AG09309 (cell line): ENCODE measurements around the gene G3BP1.

Experiments used
- DNase-seq: peaks from one replicate; pipeline ENCODE4 v3.0.0-alpha.2; 2010; ENCODE audit warnings: low read depth
- H3K4me3 ChIP-seq: 2 replicates; pipeline ENCODE4 v1.5.1; 2011; ENCODE audit warnings: mild to moderate bottlenecking, low read depth, low read length, moderate library complexity; ENCODE audit not compliant: control insufficient read depth
- TF ChIP-seq, protein P1 (sequence below): IDR thresholded peaks from 2 replicates; pipeline ENCODE4 v1.5.1; 2011; ENCODE audit warnings: mild to moderate bottlenecking, low read depth, low read length, inconsistent platforms; ENCODE audit not compliant: insufficient read depth, control insufficient read depth; ENCODE audit errors: missing control alignments

G3BP1 gene

DNA sequence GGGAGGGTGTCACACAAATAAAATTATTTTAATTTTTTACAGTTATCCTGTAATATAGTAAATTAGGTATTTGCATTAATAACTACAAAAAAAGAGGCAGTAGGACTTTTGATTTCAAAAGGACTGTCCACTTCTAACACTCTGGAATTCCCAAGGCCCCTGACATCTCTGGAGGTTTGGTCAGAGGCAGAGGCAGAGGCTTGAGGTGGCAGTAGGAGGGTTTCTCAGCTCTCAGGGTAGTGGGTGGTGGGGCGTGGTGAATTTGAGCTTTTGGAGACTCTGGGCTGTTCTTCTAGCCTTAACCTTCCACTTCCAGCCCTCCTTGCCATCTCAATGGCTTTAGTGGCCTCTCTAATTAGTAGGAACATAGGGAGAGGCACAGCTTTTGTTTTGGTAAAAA lies 36.1 kb upstream of the G3BP1 start:
- no peak for DNase-seq
- no peak overlapping the region for H3K4me3 ChIP-seq
- TF ChIP-seq, protein P1, sequence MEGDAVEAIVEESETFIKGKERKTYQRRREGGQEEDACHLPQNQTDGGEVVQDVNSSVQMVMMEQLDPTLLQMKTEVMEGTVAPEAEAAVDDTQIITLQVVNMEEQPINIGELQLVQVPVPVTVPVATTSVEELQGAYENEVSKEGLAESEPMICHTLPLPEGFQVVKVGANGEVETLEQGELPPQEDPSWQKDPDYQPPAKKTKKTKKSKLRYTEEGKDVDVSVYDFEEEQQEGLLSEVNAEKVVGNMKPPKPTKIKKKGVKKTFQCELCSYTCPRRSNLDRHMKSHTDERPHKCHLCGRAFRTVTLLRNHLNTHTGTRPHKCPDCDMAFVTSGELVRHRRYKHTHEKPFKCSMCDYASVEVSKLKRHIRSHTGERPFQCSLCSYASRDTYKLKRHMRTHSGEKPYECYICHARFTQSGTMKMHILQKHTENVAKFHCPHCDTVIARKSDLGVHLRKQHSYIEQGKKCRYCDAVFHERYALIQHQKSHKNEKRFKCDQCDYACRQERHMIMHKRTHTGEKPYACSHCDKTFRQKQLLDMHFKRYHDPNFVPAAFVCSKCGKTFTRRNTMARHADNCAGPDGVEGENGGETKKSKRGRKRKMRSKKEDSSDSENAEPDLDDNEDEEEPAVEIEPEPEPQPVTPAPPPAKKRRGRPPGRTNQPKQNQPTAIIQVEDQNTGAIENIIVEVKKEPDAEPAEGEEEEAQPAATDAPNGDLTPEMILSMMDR, result no peak

DNA sequence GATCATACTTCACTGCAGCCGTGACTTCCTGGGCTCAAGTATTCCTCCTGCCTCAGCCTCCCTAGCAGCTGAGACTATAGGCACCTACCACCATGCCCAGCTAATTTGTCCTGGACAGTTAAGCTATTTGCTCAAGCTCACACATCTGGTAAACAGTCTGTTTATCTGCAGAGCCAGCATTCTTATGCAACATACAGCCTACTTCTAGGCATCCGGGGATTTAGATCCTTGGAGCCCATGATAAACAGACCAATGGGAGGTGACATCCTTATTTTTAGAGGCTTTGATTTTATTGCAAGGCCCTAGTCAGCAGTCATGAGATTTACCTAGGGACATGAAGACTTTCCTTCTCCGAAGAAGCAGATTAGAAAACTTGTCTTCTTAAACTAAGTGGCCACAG lies 34.3 kb upstream of the G3BP1 start:
- TF ChIP-seq, protein P1, result no peak
- H3K4me3 ChIP-seq, result no peak overlapping the region
- no peak for DNase-seq

DNA sequence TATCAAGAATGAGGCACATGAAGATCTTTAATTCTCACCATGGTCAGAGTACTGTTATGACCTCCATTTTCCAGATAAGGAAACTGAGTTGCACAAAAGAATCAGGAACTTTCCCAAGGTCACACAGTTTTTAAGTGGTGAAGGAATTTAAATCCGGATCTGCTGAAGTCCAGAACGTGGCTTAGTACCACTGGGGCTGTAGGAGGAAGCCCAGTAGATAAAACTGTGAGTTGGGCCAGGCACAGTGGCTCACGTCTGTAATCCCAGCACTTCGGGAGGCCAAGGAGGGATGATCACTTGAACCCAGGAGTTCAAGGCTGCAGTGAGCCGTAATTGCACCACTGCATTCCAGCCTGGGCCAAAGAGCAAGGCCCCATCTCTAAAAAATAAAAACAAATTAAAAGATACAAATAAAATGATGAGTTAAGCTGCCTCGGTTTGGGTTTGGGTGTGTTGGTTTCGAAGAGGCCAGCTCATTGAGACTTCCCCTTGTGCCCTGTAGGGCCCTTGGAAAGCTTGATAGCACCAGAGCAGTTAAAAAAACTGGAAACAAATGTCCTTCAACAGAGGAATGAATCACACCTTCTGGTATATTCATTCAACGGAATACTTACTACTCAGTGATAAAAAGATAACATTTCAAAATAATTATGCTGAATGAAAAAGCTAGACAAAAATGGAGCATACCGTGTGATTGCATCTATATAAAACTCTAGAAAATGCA lies 33.5 kb upstream of the G3BP1 start:
- H3K4me3 ChIP-seq, result no peak overlapping the region
- TF ChIP-seq, protein P1, result no peak
- DNase-seq, result no peak

DNA sequence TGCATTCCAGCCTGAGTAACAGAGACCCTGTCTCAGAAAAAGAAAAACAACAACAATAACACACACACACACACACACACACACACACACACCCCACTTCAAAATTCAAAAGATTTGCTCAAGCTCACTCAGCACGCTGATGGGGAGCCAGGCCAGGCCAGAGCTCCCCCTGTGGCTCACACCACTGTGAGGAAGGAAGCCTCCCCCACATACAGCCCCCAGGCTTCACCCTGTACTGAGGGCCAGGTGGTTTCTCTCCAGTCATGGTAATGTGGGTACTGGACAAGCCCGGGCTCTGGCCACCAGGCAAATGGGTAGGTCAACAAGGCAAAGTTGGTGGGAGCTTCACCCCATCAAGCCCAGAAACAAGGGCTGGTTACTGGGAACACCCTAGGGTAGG lies 32.4 kb upstream of the G3BP1 start:
- DNase-seq, result no peak
- TF ChIP-seq, protein P1, result peak; percentile 16
- no peak overlapping the region for H3K4me3 ChIP-seq

DNA sequence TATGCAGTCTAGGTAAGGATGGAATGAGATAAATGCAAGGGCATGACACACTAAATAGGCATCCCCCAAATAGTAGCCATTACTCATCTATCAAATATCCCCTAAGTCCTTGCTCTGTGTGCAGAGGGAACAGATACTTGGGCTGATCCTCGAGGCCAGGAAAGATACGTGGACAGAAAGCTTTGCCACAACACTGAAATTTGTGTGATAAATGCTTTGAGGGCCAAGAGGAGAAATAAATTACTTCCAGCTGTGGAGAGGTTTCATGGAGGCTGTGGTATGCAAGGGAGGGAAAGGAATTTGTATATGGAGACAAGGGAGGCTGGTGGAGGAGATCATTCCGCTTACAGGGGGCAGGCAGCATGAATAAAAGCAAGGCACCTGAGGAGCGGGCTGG lies 31.8 kb upstream of the G3BP1 start:
- TF ChIP-seq, protein P1, result no peak
- no peak overlapping the region; the same call in 1 of the 2 replicates for H3K4me3 ChIP-seq
- peak; percentile 93 for DNase-seq

DNA sequence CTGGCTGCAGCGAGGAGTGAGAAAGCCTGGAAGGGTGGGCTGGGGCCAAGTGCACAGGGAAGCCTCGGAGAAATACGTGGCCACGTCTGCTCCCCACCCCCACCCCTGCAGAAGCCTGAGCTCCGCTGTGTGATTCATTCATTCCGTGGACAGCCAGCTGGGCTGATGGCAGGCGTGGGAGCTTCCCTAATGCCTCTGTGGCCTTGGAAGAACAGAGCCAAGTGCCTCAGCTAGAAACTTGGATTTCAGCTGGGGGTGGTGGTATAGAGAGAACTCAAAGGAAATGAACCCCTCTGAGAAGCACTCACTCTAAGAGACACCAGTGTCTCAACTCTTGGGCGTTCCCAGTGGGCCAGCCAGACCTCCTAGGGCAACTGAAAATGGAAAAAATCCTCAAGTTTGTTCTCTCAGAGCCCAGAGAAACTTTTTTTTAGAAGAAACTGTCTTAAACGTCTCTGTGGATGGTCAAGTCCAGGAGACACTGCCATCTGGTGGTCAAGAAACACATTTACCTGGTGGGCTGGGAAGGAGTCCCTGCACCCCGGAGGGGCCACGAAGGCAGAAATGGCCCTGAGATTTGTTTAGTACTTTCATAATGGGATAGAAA lies 31.3 kb upstream of the G3BP1 start:
- TF ChIP-seq, protein P1, result peak; percentile 80
- no peak overlapping the region; the same call in 1 of the 2 replicates for H3K4me3 ChIP-seq
- peak; percentile 90 for DNase-seq
